Thyroid gland (tissue), 4 donors: ENCODE measurements around the gene UROC1.

ENCODE experiments used
- CTCF ChIP-seq, 6 experiments: fragments of 200-600 bp in 3 of 6; fragments of 450-650 bp in 3 of 6; sonication (generic) in 3 of 6; IDR thresholded peaks; one replicate each; pipeline ENCODE4 v1.5.1; 2016 to 2019; ENCODE audit warnings: antibody characterized with exemption in 6 of 6, mild to moderate bottlenecking in 2 of 6, inconsistent platforms in 1 of 6, moderate library complexity in 1 of 6
- POLR2A ChIP-seq, 2 donors: fragments of 450-650 bp; IDR thresholded peaks; one replicate each; pipeline ENCODE4 v1.6.1; 2017; ENCODE audit warnings: antibody characterized with exemption in 2 of 2, mild to moderate bottlenecking in 2 of 2, moderate library complexity in 1 of 2

GRCh38 chr3:126525091-126525852 lies 7.7 kb upstream of the UROC1 start:
- TF ChIP-seq CTCF (IDR thresholded peaks at IDR 0.05) (no peak), POLR2A (IDR thresholded peaks at IDR 0.05) (no peak)
